IPS-18c (cell line): Measurements from ENCODE around the gene SHMT2.

ENCODE experiments used
- H3K4me3 ChIP-seq: 2 replicates; pipeline ENCODE4 v1.7.0; 2013; ENCODE audit warnings: low read depth, mild to moderate bottlenecking, low read length, moderate library complexity; ENCODE audit not compliant: insufficient read depth
- H3K9me3 ChIP-seq: one replicate; pipeline ENCODE4 v1.6.1; 2013; ENCODE audit warnings: mild to moderate bottlenecking, low read length, moderate library complexity; ENCODE audit not compliant: control insufficient read depth, insufficient read depth

Gene SHMT2

GRCh38 chr12:57240926-57241401, 11.5 kb downstream of the SHMT2 start:
- H3K9me3 ChIP-seq: no peaks in the 10 kb centered on the region
- H3K4me3 ChIP-seq: no peak overlapping the region; the same call in 1 of the 2 replicates

DNA sequence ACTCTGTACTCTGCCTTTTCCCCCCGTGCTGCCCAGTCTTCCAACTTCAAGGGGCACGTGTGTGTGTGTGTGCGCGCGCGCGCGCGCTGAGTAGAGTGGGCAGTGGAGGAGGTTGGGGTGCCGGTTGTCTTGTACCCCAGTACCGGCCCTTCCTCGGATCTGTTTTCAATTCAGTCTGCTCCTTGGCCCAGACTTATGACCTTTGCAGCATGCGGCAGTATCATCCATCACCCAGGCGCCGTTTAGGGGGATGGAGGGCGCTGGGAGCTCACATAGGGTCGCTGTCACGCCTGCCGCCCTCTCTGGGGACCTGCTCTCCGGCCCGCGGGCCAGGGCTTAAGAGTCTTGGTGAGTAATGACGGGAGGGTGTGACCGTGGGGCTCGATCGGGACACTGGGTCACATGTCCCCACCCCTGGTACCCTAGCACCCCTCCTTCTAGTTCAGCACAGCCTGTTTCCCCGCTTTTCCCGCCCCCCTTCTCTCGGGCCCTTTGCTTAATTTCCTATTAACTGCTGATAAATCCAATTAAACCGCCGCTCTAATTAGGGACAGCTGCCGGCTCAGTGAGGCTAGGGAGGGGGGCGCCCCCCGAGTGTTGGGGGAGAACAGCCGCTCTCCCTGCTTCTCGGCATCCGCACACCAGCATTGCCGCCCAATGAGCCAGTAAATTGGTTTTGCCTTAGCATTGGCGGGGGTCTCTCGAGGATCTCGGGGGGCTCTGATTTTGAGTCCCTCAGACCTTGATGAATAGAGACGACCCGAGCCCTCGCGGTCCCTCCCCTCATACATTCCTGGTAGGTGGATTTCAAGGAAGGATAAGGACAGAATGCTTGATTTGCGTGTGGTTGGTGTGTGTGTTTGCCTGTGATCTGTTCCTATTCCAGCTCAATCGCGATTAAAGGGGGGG, 12.1 kb downstream of the SHMT2 start:
- H3K4me3 ChIP-seq: no peak overlapping the region; the same call in 1 of the 2 replicates
- H3K9me3 ChIP-seq: no peaks in the 10 kb centered on the region

DNA sequence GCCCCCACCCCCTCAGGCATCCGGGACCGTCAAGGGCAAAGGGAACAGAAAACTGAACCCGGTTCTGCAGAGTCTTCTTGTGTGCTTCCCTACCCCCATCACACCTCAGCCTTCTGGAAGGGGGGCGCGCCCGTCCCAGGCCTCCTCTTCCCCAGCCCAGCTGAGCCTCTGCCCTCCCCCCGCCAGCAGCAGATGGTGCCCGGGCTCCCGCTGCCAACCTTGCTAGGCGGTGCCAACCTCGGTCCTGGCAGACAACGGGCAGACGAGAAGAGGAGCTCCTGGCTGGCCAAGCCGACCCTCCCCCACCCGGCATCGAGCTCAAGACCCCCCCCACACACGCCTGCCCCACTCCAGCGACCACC, 12.8 kb downstream of the SHMT2 start:
- no peaks in the 10 kb centered on the region for H3K9me3 ChIP-seq
- H3K4me3 ChIP-seq: peak overlapping the region; percentile 49; the same call in 1 of the 2 replicates

DNA sequence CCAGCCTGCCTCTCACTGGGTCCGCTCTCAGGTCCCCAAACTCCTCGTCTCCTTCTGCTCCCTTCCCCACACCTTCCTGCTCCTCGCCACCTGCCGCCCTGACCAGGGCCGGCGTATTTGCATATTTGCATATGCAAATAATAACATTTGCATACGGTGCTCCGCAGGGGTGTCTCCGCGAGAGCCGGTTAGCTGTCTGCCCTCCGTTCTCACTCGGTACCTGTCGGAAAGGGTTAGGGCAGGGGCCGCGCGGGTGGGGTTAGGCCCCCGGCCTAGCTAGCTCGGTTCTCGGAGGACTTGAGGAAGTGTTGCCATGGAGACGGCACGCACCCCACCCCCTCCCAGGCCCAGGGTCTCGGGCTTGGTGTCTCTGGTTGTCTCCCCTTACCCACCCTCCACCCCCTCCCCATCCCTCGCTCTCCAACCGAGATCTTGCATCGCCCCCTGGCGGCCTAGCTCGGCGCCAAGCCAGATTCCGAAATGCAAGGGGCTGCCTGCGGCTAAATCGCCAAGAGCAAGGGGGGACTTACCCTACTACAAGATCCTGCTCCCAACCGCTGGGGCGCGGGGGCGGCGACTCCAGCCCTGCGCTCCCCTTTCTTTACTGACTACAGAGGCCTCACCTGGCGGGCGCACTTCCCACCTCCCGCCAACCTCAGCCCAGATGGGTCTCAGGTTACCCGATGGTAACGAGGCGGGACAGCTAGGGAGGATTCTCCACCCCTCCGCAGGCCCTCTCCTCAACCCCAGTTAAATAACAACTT, 13.4 kb downstream of the SHMT2 start:
- peak overlapping the region; percentile 49 for H3K4me3 ChIP-seq
- no peaks in the 10 kb centered on the region for H3K9me3 ChIP-seq

DNA sequence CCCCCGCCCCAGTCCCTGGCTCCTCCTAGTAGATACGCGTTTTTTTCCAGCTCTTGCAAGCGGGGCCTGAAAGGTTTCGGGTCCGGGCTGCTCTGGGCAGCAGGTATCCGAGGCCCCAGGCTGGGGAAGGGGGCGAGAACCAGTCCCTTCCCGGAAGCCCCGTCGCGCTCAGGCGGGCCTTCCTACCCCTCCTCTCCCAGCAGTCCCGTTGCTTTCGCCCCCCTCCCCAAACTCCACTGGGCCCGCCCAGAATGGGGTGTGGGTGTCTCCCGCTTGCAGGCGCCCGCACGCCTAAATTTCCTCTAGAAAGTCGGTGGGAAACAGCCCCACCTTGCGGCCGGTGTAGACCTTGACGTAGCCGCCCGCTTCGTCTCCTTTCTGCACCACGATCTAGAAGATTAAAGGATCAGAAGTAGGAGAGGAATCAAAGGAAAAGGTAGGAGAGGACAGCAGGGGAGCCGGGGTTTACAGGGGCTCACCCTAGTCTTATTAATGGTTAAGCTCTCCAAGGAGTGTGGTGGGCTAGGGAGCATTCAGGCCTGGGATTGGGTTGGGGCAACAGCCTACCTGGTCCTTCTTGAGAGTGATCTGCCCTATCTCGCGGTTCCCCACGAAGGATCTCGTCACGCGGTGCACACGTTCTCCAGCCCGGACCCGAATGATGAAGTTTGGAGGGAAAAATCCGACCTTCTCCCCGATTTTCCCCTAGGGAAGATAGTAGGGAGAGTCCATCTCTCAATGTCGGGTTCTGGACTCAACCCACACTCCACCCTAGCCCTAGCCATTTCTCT, 14.2 kb downstream of the SHMT2 start:
- Histone ChIP-seq H3K9me3 (no peaks in the 10 kb centered on the region), H3K4me3 (peak overlapping the region; percentile 49; the same call in 1 of the 2 replicates)

DNA sequence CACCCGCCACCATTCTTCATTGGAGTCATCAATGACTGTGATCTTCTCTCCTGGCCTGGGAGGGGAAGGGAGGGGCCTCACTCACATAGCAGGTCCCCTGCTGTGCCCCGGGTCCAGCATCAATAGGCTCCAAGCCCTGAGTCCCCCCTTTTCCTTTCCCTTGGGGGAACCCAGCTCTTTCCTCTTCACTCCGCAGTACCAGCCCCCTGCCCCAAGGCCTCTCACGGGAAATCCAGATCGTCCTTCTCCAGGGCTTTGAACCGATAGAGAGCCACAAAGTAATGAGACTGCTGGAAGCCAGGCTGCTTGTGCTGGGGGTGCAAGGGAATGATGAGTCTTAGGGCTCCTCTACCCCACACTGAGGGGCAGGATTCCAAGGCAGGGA, 14.8 kb downstream of the SHMT2 start:
- H3K9me3 ChIP-seq: no peaks in the 10 kb centered on the region

DNA sequence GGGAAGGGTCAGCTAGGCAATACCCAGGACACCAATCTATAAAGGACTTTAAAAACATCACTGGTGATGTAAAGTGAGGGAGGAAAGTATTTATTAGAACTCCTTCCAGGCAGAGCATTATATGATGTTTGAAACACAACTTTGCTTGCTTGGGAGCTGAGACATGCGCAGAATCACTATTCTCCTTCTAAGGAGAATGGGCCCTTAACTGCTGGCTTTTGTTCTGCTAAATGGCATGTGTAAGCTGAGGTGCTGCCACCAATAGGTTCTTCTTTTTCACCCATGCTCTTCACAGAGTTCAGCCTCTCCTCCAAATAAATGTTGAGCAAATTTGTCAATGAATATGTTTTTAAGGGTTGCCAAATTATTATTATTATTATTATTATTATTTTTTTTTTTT, 17.5 kb downstream of the SHMT2 start:
- H3K9me3 ChIP-seq: no peaks in the 10 kb centered on the region
- H3K4me3 ChIP-seq: no peak overlapping the region

More for the DNA sequence above, 14.8 kb downstream of the SHMT2 start:
- H3K4me3 ChIP-seq: no peak overlapping the region

DNA sequence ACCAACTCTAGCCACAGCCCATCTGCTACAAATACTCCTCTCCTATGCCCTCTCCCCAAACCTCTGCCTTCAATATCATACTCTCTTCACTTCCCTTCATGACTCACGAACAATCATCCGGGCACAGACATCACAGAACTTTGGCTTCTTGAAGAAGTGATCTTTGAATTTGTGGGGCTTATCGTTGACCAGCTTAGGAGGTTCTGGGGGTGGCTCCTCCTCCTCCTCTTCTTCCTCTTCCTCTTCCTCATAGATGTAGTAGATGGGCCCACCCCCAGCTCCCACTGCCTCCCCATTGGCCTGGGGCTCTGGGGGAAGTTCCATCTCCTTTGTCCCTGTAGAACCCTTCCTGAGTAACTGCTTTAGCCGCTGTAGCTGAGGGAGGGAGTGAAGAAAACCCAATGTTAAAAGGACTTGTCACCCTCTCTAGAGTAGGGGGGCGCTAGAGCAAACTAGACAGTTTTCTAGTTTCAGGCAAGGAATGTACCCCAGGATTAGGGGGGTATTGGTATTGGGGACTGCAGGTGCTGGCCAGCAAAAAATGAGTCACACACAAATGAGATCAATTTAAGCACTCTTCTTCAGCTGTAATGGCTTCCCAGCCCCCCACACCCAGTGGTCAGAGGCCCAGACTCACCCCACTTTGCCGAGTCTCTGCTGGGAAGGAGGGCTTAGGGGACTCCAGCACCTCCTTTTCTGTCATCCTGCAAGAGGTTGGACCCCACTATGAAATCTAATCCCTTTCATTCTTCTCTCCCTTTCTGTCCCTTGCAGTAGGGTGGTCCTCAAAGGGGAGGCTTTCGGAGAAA, 19.6 kb downstream of the SHMT2 start:
- no peak overlapping the region for H3K4me3 ChIP-seq

DNA sequence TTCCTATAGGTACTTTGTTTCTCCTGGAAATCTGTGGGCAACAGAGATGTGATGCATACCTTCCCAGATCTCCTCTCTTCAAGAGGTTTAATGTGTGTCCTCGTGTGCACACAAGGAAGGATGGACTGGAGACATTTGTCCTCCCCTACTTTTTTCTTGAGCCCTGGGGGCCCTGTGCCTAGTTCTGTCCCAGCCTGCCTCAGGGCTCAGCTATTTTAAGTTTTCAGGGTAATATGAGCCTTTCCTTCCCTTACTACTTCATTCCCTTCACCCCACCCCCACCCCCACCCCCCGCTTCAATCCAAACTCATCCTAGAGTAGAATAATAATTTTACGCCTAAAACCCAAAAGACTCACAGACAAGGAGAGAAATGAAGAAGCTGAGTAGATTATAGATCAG, 21.0 kb downstream of the SHMT2 start:
- H3K9me3 ChIP-seq: no peaks in the 10 kb centered on the region

More for the DNA sequence above, 19.6 kb downstream of the SHMT2 start:
- H3K9me3 ChIP-seq: no peaks in the 10 kb centered on the region

GRCh38 chr12:57250956-57251355, 21.4 kb downstream of the SHMT2 start, which contains the start of gene STAC3:
Gene STAC3 (minus strand): TSS chr12:57251187. CDS start chr12:57249636, 1,551 bp downstream.
- no peaks in the 10 kb centered on the region for H3K9me3 ChIP-seq
- H3K4me3 ChIP-seq: no peak within 1 kb of the TSS

More for the DNA sequence above, 21.0 kb downstream of the SHMT2 start:
- H3K4me3 ChIP-seq: no peak overlapping the region

DNA sequence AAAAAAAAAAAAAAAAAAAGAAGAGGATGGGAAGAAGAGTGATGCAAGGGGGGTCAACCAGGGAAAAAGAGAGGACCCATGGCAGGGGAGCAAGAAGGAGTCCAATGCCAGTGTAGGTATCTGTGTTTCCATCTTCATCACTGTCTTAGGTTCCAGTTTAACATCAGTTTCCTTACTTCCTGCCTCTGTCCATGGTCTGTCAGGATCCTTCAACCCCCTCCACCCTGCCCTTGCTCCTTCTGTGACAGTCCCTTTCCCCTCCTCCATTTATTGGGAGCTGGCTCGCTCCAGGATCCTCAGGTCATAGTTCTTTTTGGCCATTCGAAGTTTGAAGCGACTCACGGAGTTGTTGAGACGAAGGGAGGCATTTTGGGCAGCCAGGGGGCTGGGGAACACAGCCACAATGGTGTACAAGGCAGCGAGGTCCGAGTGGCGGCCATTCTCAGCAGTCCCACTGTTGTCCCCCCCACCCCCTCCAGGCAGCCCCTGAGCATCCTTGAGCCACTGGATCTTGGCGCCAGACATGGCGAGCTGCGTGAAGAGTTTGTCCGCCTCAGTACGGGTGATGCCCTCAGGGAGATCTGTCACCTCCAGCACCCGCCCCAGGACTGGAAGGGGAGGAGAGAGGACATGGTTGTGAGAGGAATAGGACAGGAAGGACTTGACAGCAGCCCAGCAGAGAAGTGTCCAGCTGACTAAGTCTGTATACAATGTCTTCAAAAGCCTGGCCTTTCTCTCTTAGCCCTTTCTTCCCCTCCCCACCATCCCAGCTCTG, 25.2 kb downstream of the SHMT2 start:
- Histone ChIP-seq H3K4me3 (no peak overlapping the region), H3K9me3 (no peaks in the 10 kb centered on the region)

GRCh38 chr12:57255916-57256315, 26.4 kb downstream of the SHMT2 start:
- Histone ChIP-seq H3K4me3 (no peak overlapping the region), H3K9me3 (no peaks in the 10 kb centered on the region)

- Histone ChIP-seq H3K9me3 (peaks cover 2% of the 10 kb centered on the region), H3K4me3 (no peak overlapping the region)
Measured at GRCh38 chr12:57258977-57259970, 29.8 kb downstream of the SHMT2 start.

- Histone ChIP-seq H3K9me3 (peaks cover 2% of the 10 kb centered on the region), H3K4me3 (no peak overlapping the region)
Measured at GRCh38 chr12:57260366-57260765, 30.9 kb downstream of the SHMT2 start.

GRCh38 chr12:57261428-57261865, 31.9 kb downstream of the SHMT2 start:
- Histone ChIP-seq H3K9me3 (peaks cover 2% of the 10 kb centered on the region), H3K4me3 (no peak overlapping the region)
